ENCODE measurements around the gene CLMN.

Gene CLMN

GRCh38 chr14:95221531-95221930 is 98.2 kb downstream of the CLMN start:
- Mint-ChIP-seq H3K9me3 (no peaks in the 10 kb centered on the region), H3K27me3 (ENCODE audit: low read depth) (no peaks in the 10 kb centered on the region), H3K36me3 (ENCODE audit: low read depth) (no peaks in the 10 kb centered on the region), H3K4me3 (no peak overlapping the region), H3K27ac (no peak overlapping the region), H3K4me1 (ENCODE audit: low read depth) (no peaks in the 10 kb centered on the region)

- H3K9me3 Mint-ChIP-seq, result no peaks in the 10 kb centered on the region
- no peak overlapping the region for H3K27ac Mint-ChIP-seq
- H3K27me3 Mint-ChIP-seq (ENCODE audit: low read depth), result no peaks in the 10 kb centered on the region
- no peaks in the 10 kb centered on the region for H3K36me3 Mint-ChIP-seq (ENCODE audit: low read depth)
- no peak overlapping the region for H3K4me3 Mint-ChIP-seq
- H3K4me1 Mint-ChIP-seq (ENCODE audit: low read depth), result no peaks in the 10 kb centered on the region
Measured at GRCh38 chr14:95220663-95221231, 99.0 kb downstream of the CLMN start.

DNA sequence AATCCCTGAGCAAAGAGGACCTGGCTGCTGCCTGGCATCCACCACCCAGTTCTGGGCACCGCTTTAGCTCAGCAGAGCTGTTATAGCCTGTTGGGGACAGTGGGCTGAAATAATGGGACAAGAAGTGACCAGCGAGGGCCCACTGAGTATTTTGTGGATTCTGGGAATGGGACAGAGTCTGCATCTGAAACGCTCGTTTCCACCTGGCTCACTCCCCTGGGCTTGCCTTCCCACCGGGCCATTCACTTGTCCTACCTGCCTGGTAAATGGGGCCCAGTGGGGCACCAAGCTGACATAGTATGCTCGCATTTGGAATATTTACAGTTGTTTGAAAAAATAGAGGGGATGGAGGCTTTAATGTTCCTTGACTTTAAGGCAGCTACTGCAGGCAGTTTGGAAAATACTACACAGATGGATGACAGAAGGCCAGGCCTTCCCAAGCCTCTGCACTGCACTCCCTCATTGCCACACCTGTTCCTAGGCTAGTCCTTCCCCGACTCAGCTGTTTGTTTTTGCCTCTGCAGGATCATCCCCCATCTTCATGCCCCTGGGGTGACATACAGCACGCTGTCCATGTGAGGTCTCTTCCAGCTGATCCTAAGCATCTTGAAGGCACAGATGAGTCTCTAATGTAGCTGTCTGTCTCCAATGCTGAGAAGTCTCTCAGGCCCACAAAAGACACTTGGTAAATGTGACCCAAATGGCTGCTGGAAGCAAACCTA is 101.1 kb downstream of the CLMN start:
- Mint-ChIP-seq H3K27ac (no peak overlapping the region), H3K27me3 (ENCODE audit: low read depth) (no peaks in the 10 kb centered on the region), H3K4me3 (no peak overlapping the region), H3K4me1 (ENCODE audit: low read depth) (no peaks in the 10 kb centered on the region), H3K9me3 (no peaks in the 10 kb centered on the region), H3K36me3 (ENCODE audit: low read depth) (no peaks in the 10 kb centered on the region)

DNA sequence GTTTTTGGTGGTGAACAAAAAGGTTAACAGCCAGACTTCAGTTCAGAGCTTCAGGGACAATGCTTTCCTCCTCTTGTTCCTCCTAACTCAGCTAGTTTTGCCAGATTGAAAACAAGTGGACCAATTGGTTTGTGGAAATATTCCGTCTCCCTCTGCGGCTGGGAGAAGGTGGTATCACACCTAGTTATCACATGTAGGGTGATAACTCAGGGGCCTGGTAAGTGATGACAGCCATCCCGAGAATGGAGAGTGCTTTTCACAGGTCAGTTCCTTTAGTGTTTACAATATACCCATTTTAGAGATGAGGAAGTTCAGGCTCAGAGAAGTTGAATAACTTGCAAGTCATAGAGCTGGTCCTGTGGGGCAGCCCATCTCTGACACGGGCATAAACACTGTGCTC is 101.7 kb downstream of the CLMN start:
- no peaks in the 10 kb centered on the region for H3K36me3 Mint-ChIP-seq (ENCODE audit: low read depth)
- no peaks in the 10 kb centered on the region for H3K9me3 Mint-ChIP-seq
- H3K27me3 Mint-ChIP-seq (ENCODE audit: low read depth), result no peaks in the 10 kb centered on the region
- H3K4me3 Mint-ChIP-seq, result no peak overlapping the region
- no peak overlapping the region for H3K27ac Mint-ChIP-seq
- H3K4me1 Mint-ChIP-seq (ENCODE audit: low read depth), result no peaks in the 10 kb centered on the region

DNA sequence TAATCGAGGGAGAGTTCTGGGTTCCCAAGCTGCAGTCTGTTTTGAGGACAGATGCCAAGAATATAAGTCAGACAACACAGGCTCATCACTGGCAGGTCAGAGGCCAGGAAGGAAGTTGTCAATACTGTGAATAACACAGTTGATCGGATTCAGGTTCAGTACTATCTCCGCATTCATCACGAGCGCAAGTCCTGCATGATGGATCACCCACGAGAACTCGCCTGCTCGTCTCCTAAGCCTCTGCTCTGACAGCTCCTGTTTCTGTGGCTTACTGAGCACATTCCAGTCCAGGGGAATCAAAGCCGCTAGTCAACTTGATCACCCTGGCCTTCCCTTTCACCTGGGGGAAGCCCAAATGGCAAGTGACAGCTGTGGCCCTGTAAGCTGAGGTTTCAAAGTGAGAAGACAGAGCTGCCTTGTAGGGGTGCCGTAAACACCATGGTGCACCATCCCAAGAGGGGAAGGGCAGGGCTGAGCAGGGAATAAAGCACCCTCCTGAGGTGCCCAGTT is 102.3 kb downstream of the CLMN start:
- no peak overlapping the region for H3K4me3 Mint-ChIP-seq
- no peaks in the 10 kb centered on the region for H3K9me3 Mint-ChIP-seq
- H3K36me3 Mint-ChIP-seq (ENCODE audit: low read depth), result no peaks in the 10 kb centered on the region
- no peaks in the 10 kb centered on the region for H3K4me1 Mint-ChIP-seq (ENCODE audit: low read depth)
- no peak overlapping the region for H3K27ac Mint-ChIP-seq
- H3K27me3 Mint-ChIP-seq (ENCODE audit: low read depth), result no peaks in the 10 kb centered on the region

DNA sequence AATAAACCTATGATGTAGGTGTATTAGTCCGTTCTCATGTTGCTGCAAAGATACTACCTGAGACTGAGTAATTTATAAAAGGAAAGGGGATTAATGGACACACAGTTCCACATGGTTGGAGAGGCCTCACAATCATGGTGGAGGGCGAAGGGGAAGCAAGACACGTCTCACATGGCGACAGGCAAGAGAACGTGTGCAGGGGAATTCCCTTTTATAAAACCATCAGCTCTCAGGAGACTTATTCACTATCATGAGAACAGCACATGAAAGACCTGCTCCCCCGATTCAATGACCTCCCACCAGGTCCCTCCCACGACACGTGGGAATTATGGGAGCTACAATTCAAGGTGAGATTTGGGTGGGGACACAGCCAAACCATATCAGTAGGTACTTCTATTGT is 103.7 kb downstream of the CLMN start:
- Mint-ChIP-seq H3K27ac (no peak overlapping the region), H3K4me3 (no peak overlapping the region), H3K27me3 (ENCODE audit: low read depth) (no peaks in the 10 kb centered on the region), H3K9me3 (no peaks in the 10 kb centered on the region), H3K36me3 (ENCODE audit: low read depth) (no peaks in the 10 kb centered on the region), H3K4me1 (ENCODE audit: low read depth) (no peaks in the 10 kb centered on the region)

DNA sequence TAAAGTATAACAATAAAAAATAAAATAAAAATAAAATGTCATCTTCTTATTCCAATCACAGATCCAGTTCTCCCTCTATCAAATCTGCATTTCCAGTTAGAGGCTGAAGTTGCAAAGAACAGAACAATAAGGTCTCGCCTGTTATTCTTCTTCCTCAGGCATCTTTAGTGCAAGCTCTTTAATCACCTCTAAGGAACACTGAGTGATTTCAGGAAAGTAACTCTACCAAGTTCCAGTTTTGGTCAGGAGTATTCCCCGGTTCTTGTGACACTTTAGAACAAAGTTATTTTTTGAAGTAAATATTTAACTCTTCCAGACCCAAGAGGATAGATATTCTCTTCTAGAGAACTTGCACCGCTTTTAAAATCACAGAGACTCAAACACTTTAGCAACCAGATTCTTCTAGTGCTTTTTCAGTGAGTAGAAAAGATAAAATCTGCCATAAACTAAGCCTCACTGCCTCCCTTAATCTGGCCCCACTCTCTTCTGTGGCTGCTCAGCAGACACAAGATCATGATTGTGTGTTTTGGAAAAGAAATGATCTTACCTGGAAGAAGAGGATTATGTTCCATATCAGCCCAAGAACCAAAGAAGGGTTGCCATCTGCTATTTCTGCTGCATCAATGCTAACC is 104.5 kb downstream of the CLMN start:
- Mint-ChIP-seq H3K27ac (no peak overlapping the region), H3K4me1 (ENCODE audit: low read depth) (no peaks in the 10 kb centered on the region), H3K27me3 (ENCODE audit: low read depth) (no peaks in the 10 kb centered on the region), H3K4me3 (no peak overlapping the region), H3K9me3 (no peaks in the 10 kb centered on the region), H3K36me3 (ENCODE audit: low read depth) (no peaks in the 10 kb centered on the region)

GRCh38 chr14:95213774-95214173 is 105.9 kb downstream of the CLMN start:
- H3K4me3 Mint-ChIP-seq, result no peak overlapping the region
- H3K27ac Mint-ChIP-seq, result no peak overlapping the region
- no peaks in the 10 kb centered on the region for H3K4me1 Mint-ChIP-seq (ENCODE audit: low read depth)
- H3K36me3 Mint-ChIP-seq (ENCODE audit: low read depth), result no peaks in the 10 kb centered on the region
- no peaks in the 10 kb centered on the region for H3K27me3 Mint-ChIP-seq (ENCODE audit: low read depth)
- no peaks in the 10 kb centered on the region for H3K9me3 Mint-ChIP-seq

GRCh38 chr14:95211721-95212504 is 107.8 kb downstream of the CLMN start:
- no peaks in the 10 kb centered on the region for H3K27me3 Mint-ChIP-seq (ENCODE audit: low read depth)
- no peak overlapping the region for H3K4me3 Mint-ChIP-seq
- no peaks in the 10 kb centered on the region for H3K4me1 Mint-ChIP-seq (ENCODE audit: low read depth)
- H3K36me3 Mint-ChIP-seq (ENCODE audit: low read depth), result no peaks in the 10 kb centered on the region
- H3K9me3 Mint-ChIP-seq, result no peaks in the 10 kb centered on the region
- no peak overlapping the region for H3K27ac Mint-ChIP-seq

DNA sequence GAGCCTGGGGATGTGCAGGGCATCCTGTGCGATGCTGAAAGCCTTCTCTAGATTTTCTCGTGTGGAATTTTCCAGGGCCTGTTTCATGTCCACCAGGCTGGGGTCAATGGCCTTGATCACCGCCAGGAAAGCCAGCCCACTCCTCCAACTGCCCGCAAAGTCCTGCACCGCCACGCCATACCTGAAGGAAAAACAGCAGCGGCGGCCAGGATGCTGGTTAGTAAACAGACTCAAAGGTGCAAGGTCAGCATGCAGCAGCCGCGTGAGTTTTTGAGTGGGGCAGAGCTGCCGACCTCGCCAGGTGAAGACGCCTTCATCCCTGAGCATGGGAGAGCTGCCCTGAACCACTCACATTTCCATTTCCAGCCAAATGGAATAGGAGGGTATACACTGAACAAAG is 109.0 kb downstream of the CLMN start:
- Mint-ChIP-seq H3K9me3 (no peaks in the 10 kb centered on the region), H3K27me3 (ENCODE audit: low read depth) (no peaks in the 10 kb centered on the region), H3K4me3 (no peak overlapping the region), H3K27ac (no peak overlapping the region), H3K4me1 (ENCODE audit: low read depth) (no peaks in the 10 kb centered on the region), H3K36me3 (ENCODE audit: low read depth) (no peaks in the 10 kb centered on the region)

GRCh38 chr14:95208598-95208997 is 111.1 kb downstream of the CLMN start:
- no peak overlapping the region for H3K27ac Mint-ChIP-seq
- H3K27me3 Mint-ChIP-seq (ENCODE audit: low read depth), result peaks cover 8% of the 10 kb centered on the region
- H3K36me3 Mint-ChIP-seq (ENCODE audit: low read depth), result no peaks in the 10 kb centered on the region
- peaks cover 3% of the 10 kb centered on the region for H3K9me3 Mint-ChIP-seq
- H3K4me3 Mint-ChIP-seq, result no peak overlapping the region
- no peaks in the 10 kb centered on the region for H3K4me1 Mint-ChIP-seq (ENCODE audit: low read depth)

GRCh38 chr14:95207475-95208233 is 112.1 kb downstream of the CLMN start:
- Mint-ChIP-seq H3K9me3 (peaks cover 3% of the 10 kb centered on the region), H3K27me3 (ENCODE audit: low read depth) (peaks cover 8% of the 10 kb centered on the region), H3K27ac (no peak overlapping the region), H3K4me1 (ENCODE audit: low read depth) (no peaks in the 10 kb centered on the region), H3K36me3 (ENCODE audit: low read depth) (no peaks in the 10 kb centered on the region), H3K4me3 (no peak overlapping the region)

- no peaks in the 10 kb centered on the region for H3K36me3 Mint-ChIP-seq (ENCODE audit: low read depth)
- H3K27ac Mint-ChIP-seq, result no peak overlapping the region
- H3K27me3 Mint-ChIP-seq (ENCODE audit: low read depth), result peaks cover 8% of the 10 kb centered on the region
- H3K9me3 Mint-ChIP-seq, result peaks cover 3% of the 10 kb centered on the region
- H3K4me1 Mint-ChIP-seq (ENCODE audit: low read depth), result no peaks in the 10 kb centered on the region
- no peak overlapping the region for H3K4me3 Mint-ChIP-seq
Measured at GRCh38 chr14:95206534-95206933, 113.2 kb downstream of the CLMN start.

GRCh38 chr14:95204705-95205104 is 115.0 kb downstream of the CLMN start:
- Mint-ChIP-seq H3K36me3 (ENCODE audit: low read depth) (no peaks in the 10 kb centered on the region), H3K9me3 (peaks cover 3% of the 10 kb centered on the region), H3K27ac (no peak overlapping the region), H3K4me1 (ENCODE audit: low read depth) (no peaks in the 10 kb centered on the region), H3K4me3 (no peak overlapping the region), H3K27me3 (ENCODE audit: low read depth) (peaks cover 8% of the 10 kb centered on the region)
